Measurements from ENCODE around the gene EXOC7.

DNA sequence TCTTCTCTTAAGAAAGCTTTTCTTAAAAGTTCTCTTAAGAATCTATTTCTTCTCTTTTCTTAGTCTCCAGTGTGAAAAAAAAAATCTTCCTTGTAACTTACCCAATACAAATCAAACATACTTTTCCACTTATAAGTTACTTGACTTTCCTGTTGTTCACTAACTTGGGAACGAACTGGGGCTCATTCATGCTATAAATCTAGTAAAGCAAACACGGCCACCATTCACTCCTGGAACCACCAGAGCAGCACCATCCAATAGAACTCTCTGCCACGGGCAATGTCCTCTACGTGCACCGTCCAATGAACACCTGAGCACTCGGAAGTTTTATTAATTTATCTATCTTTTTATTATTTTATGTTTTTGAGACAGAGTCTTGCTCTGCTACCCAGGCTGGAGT, 52.0 kb downstream of the EXOC7 start:
- TF ChIP-seq, protein P1, sequence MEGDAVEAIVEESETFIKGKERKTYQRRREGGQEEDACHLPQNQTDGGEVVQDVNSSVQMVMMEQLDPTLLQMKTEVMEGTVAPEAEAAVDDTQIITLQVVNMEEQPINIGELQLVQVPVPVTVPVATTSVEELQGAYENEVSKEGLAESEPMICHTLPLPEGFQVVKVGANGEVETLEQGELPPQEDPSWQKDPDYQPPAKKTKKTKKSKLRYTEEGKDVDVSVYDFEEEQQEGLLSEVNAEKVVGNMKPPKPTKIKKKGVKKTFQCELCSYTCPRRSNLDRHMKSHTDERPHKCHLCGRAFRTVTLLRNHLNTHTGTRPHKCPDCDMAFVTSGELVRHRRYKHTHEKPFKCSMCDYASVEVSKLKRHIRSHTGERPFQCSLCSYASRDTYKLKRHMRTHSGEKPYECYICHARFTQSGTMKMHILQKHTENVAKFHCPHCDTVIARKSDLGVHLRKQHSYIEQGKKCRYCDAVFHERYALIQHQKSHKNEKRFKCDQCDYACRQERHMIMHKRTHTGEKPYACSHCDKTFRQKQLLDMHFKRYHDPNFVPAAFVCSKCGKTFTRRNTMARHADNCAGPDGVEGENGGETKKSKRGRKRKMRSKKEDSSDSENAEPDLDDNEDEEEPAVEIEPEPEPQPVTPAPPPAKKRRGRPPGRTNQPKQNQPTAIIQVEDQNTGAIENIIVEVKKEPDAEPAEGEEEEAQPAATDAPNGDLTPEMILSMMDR (IDR thresholded peaks at IDR 0.05), result no peak
- TF ChIP-seq POLR2A (IDR thresholded peaks at IDR 0.05), result no peak
